IgD-negative memory B cell (primary cell): ENCODE measurements around the gene PELI3. TPM values are rescaled to one million over a fixed set of nuclear protein-coding genes. Genes with fewer than 3 reads are reported as not detected.
A peak's percentile ranks its signal among the peaks of the same experiment; 100 is the strongest.
"Not testable (repeated sequence)": the region's sequence is repeated elsewhere in the genome, so short reads cannot be mapped to it uniquely, and the experiment has no call there.

ENCODE experiments used
- H3K27ac Mint-ChIP-seq, 3 donors: one replicate each; pipeline ENCODE4 v1.8.0; 2020 to 2022; ENCODE audit warnings: mild to moderate bottlenecking in 3 of 3, mixed read lengths in 3 of 3, moderate library complexity in 1 of 3
- H3K27me3 Mint-ChIP-seq: one replicate; pipeline ENCODE4 v1.8.0; 2021; ENCODE audit warnings: mixed read lengths
- H3K36me3 Mint-ChIP-seq: one replicate; pipeline ENCODE4 v1.8.0; 2020; ENCODE audit warnings: mild to moderate bottlenecking, mixed read lengths
- H3K4me1 Mint-ChIP-seq, 3 donors: one replicate each; pipeline ENCODE4 v1.8.0; 2020 to 2022; ENCODE audit warnings: mixed read lengths in 3 of 3, mild to moderate bottlenecking in 1 of 3
- H3K4me3 Mint-ChIP-seq, 4 donors: one replicate each; pipeline ENCODE4 v1.8.0; 2020 to 2022; ENCODE audit warnings: mild to moderate bottlenecking in 4 of 4, mixed read lengths in 4 of 4, moderate library complexity in 3 of 4
- H3K9me3 Mint-ChIP-seq, 3 donors: one replicate each; pipeline ENCODE4 v1.8.0; 2020 to 2021; ENCODE audit warnings: mixed read lengths in 3 of 3, mild to moderate bottlenecking in 1 of 3
- polyA plus RNA-seq: library from polyadenylated mRNA; unstranded; fragments of 300-500 nt; fragmentation: Illumina TruSeq; gene quantifications from one replicate; pipeline ENCODE4 v1.2.3, GENCODE V29; 2021

PELI3 gene
- polyA plus RNA-seq, 1 donor from 2014 or later: 4.3 TPM

- Mint-ChIP-seq H3K36me3 (no peaks in the 10 kb centered on the region), H3K27ac (no peak overlapping the region), H3K4me3 (peak overlapping the region in 1 of 4 donors; percentile 70), H3K4me1 (peaks cover 26 to 37% (median 30%) of the 10 kb centered on the region in 3 donors), H3K9me3 (peaks cover 0 to 4% (median 0%) of the 10 kb centered on the region in 3 donors), H3K27me3 (no peaks in the 10 kb centered on the region)
These were observed 4.7 kb upstream of the PELI3 start for GRCh38 chr11:66462010-66462409.

- H3K27me3 Mint-ChIP-seq: no peaks in the 10 kb centered on the region
- peaks cover 0 to 4% (median 0%) of the 10 kb centered on the region in 3 donors for H3K9me3 Mint-ChIP-seq
- H3K4me1 Mint-ChIP-seq: peaks cover 25 to 32% (median 29%) of the 10 kb centered on the region in 3 donors
- H3K4me3 Mint-ChIP-seq: peak overlapping the region in 1 of 4 donors; percentile 70
- peak overlapping the region in 2 of 3 donors; percentile 25 to 52 for H3K27ac Mint-ChIP-seq
- H3K36me3 Mint-ChIP-seq: no peaks in the 10 kb centered on the region
These were observed 3.8 kb upstream of the PELI3 start for GRCh38 chr11:66462911-66463310.

GRCh38 chr11:66464116-66464515, 2.6 kb upstream of the PELI3 start:
- H3K27me3 Mint-ChIP-seq, H3K36me3 Mint-ChIP-seq, H3K9me3 Mint-ChIP-seq, H3K27ac Mint-ChIP-seq: not testable (repeated sequence)
- Mint-ChIP-seq H3K4me3 (peak overlapping the region in 1 of 4 donors; percentile 42), H3K4me1 (peaks cover 22 to 25% (median 24%) of the 10 kb centered on the region in 3 donors)

- peaks cover 18 to 20% (median 18%) of the 10 kb centered on the region in 3 donors for H3K4me1 Mint-ChIP-seq
- H3K27me3 Mint-ChIP-seq: no peaks in the 10 kb centered on the region
- peak overlapping the region in 1 of 3 donors; percentile 64 for H3K27ac Mint-ChIP-seq
- peaks cover 0 to 4% (median 0%) of the 10 kb centered on the region in 3 donors for H3K9me3 Mint-ChIP-seq
- peak overlapping the region; percentile 73 to 97 (median 86) for H3K4me3 Mint-ChIP-seq
- H3K36me3 Mint-ChIP-seq: no peaks in the 10 kb centered on the region
These were observed 1.8 kb upstream of the PELI3 start for GRCh38 chr11:66464916-66465315.

- peak overlapping the region; percentile 64 to 90 (median 87) for H3K27ac Mint-ChIP-seq
- peaks cover 18 to 20% (median 18%) of the 10 kb centered on the region in 3 donors for H3K4me1 Mint-ChIP-seq
- H3K9me3 Mint-ChIP-seq: peaks cover 0 to 4% (median 0%) of the 10 kb centered on the region in 3 donors
- peak overlapping the region; percentile 86 to 97 (median 92) for H3K4me3 Mint-ChIP-seq
- H3K36me3 Mint-ChIP-seq: peaks cover 2% of the 10 kb centered on the region
- H3K27me3 Mint-ChIP-seq: no peaks in the 10 kb centered on the region
These were observed 1.1 kb upstream of the PELI3 start for GRCh38 chr11:66465373-66466224.

- Mint-ChIP-seq H3K36me3 (peaks cover 2% of the 10 kb centered on the region), H3K9me3 (peaks cover 0 to 4% (median 0%) of the 10 kb centered on the region in 3 donors)
These were observed 442 bp downstream of the PELI3 start for GRCh38 chr11:66467034-66467659.

GRCh38 chr11:66467756-66468155, 1.1 kb downstream of the PELI3 start:
- no peaks in the 10 kb centered on the region for H3K27me3 Mint-ChIP-seq
- peak overlapping the region; percentile 83 to 91 (median 88) for H3K4me3 Mint-ChIP-seq
- H3K4me1 Mint-ChIP-seq: peaks cover 15 to 18% (median 18%) of the 10 kb centered on the region in 3 donors
- peaks cover 0 to 2% (median 0%) of the 10 kb centered on the region in 3 donors for H3K9me3 Mint-ChIP-seq
- H3K36me3 Mint-ChIP-seq: peaks cover 2% of the 10 kb centered on the region
- peak overlapping the region in 1 of 3 donors; percentile 16 for H3K27ac Mint-ChIP-seq

More at GRCh38 chr11:66467034-66467659, 442 bp downstream of the PELI3 start:
- Mint-ChIP-seq H3K27ac (peak overlapping the region in 1 of 3 donors; percentile 16), H3K27me3 (no peaks in the 10 kb centered on the region), H3K4me3 (peak overlapping the region; percentile 83 to 91 (median 88)), H3K4me1 (peaks cover 18% of the 10 kb centered on the region in 3 donors)

GRCh38 chr11:66468691-66469090, 2.0 kb downstream of the PELI3 start:
- H3K4me1 Mint-ChIP-seq: peaks cover 13 to 18% (median 18%) of the 10 kb centered on the region in 3 donors
- H3K27me3 Mint-ChIP-seq: no peaks in the 10 kb centered on the region
- peak overlapping the region in 1 of 3 donors; percentile 48 for H3K27ac Mint-ChIP-seq
- no peaks in the 10 kb centered on the region for H3K9me3 Mint-ChIP-seq
- peak overlapping the region; percentile 67 to 86 (median 79) for H3K4me3 Mint-ChIP-seq
- H3K36me3 Mint-ChIP-seq: peaks cover 2% of the 10 kb centered on the region

- peak overlapping the region in 1 of 4 donors; percentile 86 for H3K4me3 Mint-ChIP-seq
- no peak overlapping the region for H3K27ac Mint-ChIP-seq
These were observed 2.7 kb downstream of the PELI3 start for GRCh38 chr11:66469441-66469840.

GRCh38 chr11:66470015-66470414, 3.3 kb downstream of the PELI3 start:
- Mint-ChIP-seq H3K27ac (peak overlapping the region in 1 of 3 donors; percentile 9), H3K4me1 (peaks cover 11 to 16% (median 15%) of the 10 kb centered on the region in 3 donors), H3K27me3 (no peaks in the 10 kb centered on the region), H3K4me3 (peak overlapping the region in 3 of 4 donors; percentile 12 to 79 (median 49)), H3K9me3 (no peaks in the 10 kb centered on the region), H3K36me3 (peaks cover 2% of the 10 kb centered on the region)

More at GRCh38 chr11:66469441-66469840, 2.7 kb downstream of the PELI3 start:
- Mint-ChIP-seq H3K36me3 (peaks cover 2% of the 10 kb centered on the region), H3K9me3 (no peaks in the 10 kb centered on the region), H3K27me3 (no peaks in the 10 kb centered on the region), H3K4me1 (peaks cover 13 to 18% (median 18%) of the 10 kb centered on the region in 3 donors)

GRCh38 chr11:66471142-66471541, 4.4 kb downstream of the PELI3 start:
- no peaks in the 10 kb centered on the region for H3K27me3 Mint-ChIP-seq
- no peaks in the 10 kb centered on the region for H3K9me3 Mint-ChIP-seq
- H3K36me3 Mint-ChIP-seq: peaks cover 2% of the 10 kb centered on the region
- peaks cover 0 to 5% (median 5%) of the 10 kb centered on the region in 3 donors for H3K4me1 Mint-ChIP-seq
- H3K27ac Mint-ChIP-seq: no peak overlapping the region
- H3K4me3 Mint-ChIP-seq: peak overlapping the region in 1 of 4 donors; percentile 74

- Mint-ChIP-seq H3K4me1 (peaks cover 0 to 5% (median 2%) of the 10 kb centered on the region in 3 donors), H3K9me3 (no peaks in the 10 kb centered on the region), H3K36me3 (peaks cover 2% of the 10 kb centered on the region), H3K27ac (no peak overlapping the region), H3K4me3 (peak overlapping the region in 1 of 4 donors; percentile 32), H3K27me3 (no peaks in the 10 kb centered on the region)
These were observed 5.3 kb downstream of the PELI3 start for GRCh38 chr11:66472054-66472453.

- Mint-ChIP-seq H3K4me1 (peaks cover 0 to 2% (median 0%) of the 10 kb centered on the region in 3 donors), H3K36me3 (peaks cover 2% of the 10 kb centered on the region), H3K27me3 (no peaks in the 10 kb centered on the region), H3K9me3 (no peaks in the 10 kb centered on the region), H3K4me3 (peak overlapping the region in 1 of 4 donors; percentile 32), H3K27ac (peak overlapping the region in 1 of 3 donors; percentile 67)
These were observed 6.5 kb downstream of the PELI3 start for GRCh38 chr11:66473167-66473566.

GRCh38 chr11:66473608-66474515, 7.2 kb downstream of the PELI3 start:
- no peak overlapping the region for H3K27ac Mint-ChIP-seq
- H3K4me3 Mint-ChIP-seq: peak overlapping the region in 1 of 4 donors; percentile 38
- no peaks in the 10 kb centered on the region for H3K9me3 Mint-ChIP-seq
- H3K27me3 Mint-ChIP-seq: no peaks in the 10 kb centered on the region
- peaks cover 2% of the 10 kb centered on the region for H3K36me3 Mint-ChIP-seq
- H3K4me1 Mint-ChIP-seq: peaks cover under 1 to 3% (median 2%) of the 10 kb centered on the region in 3 donors
